K562 (cell line): ENCODE measurements around the gene FSHR. TPM values are rescaled to one million over a fixed set of nuclear protein-coding genes. Genes with fewer than 3 reads are reported as not detected.

Experiments
- ATAC-seq: fragments of 200-7000 bp; cut with Tn5 transposase; 3 replicates; pipeline ENCODE4 v1.9.1; 2020; ENCODE audit warnings: moderate library complexity
- BruUV-seq: library from RNA; stranded (reverse); fragments of 400-500 nt; replicated peaks from 2 replicates; lab custom pipeline; 2021; lab: Mats Ljungman, UMichigan
- CTCF ChIA-PET: fragments of 300-600 bp; formaldehyde crosslinking; extraction: SDS; loops from one replicate; lab custom pipeline; 2021; ENCODE audit warnings: low intra/inter-chr PET ratio; lab: Yijun Ruan, JAX
- POLR2A ChIA-PET: fragments of 300-600, 350-650 bp; sonication (Branson Sonifier 250); formaldehyde crosslinking; extraction: SDS; loops from one replicate; lab custom pipeline; 2021; ENCODE audit warnings: antibody characterized with exemption, inconsistent platforms; lab: Yijun Ruan, JAX
- DNase-seq, 4 experiments: peaks; one replicate each; pipeline versions ENCODE4 v3.0.0 to v3.0.0-alpha.2; 2011 to 2018; ENCODE audit warnings: low spot score in 3 of 4, mixed read lengths in 3 of 4; ENCODE audit errors: extremely low read depth in 1 of 4
- FAIRE-seq: peaks from 2 replicates; lab custom pipeline; 2011; peaks lifted over from hg19 to GRCh38; lab: Jason Lieb, UNC
- H2AFZ ChIP-seq: 2 replicates; pipeline ENCODE4 v1.6.0; 2011; ENCODE audit warnings: low read depth, low read length, control low read depth, inconsistent platforms
- H3K27ac ChIP-seq: fragments of 200-600 bp; 3 replicates; pipeline ENCODE4 v1.8.0; 2011; ENCODE audit warnings: low read depth, mild to moderate bottlenecking, control low read depth, inconsistent platforms, low read length, moderate library complexity, mixed read lengths; ENCODE audit errors: extremely low read depth
- H3K27me3 ChIP-seq, 2 experiments: fragments of 300-600 bp in 1 of 2; 2 replicates in 1 of 2; 3 replicates in 1 of 2; pipeline versions ENCODE4 v1.6.0 to v1.8.0; 2011; ENCODE audit warnings: inconsistent platforms in 2 of 2, low read length in 2 of 2, mild to moderate bottlenecking in 1 of 2, mixed read lengths in 1 of 2, moderate library complexity in 1 of 2; ENCODE audit not compliant: control insufficient read depth in 2 of 2, insufficient read depth in 2 of 2
- H3K36me3 ChIP-seq: fragments of 300-600 bp; 3 replicates; pipeline ENCODE4 v1.8.0; 2011; ENCODE audit warnings: mild to moderate bottlenecking, low read length, inconsistent platforms; ENCODE audit not compliant: control insufficient read depth, insufficient read depth
- H3K4me1 ChIP-seq, 2 experiments: fragments of 200-600 bp in 1 of 2; replicated peaks in 1 of 2; 2 replicates in 1 of 2; 3 replicates in 1 of 2; pipeline versions ENCODE4 v1.5.1 to v1.8.0; 2011; ENCODE audit warnings: inconsistent platforms in 2 of 2, low read length in 2 of 2, mild to moderate bottlenecking in 1 of 2, mixed read lengths in 1 of 2, moderate library complexity in 1 of 2; ENCODE audit not compliant: control insufficient read depth in 2 of 2, insufficient read depth in 2 of 2
- H3K4me2 ChIP-seq: 2 replicates; pipeline ENCODE4 v1.6.1; 2011; ENCODE audit warnings: low read length, control low read depth, inconsistent platforms, mixed read lengths; ENCODE audit not compliant: insufficient read depth
- H3K4me3 ChIP-seq: fragments of 200-600 bp; sonication (generic), shearing (Covaris generic); 2 replicates; pipeline ENCODE4 v1.5.1; 2016; ENCODE audit warnings: control low read depth, inconsistent platforms
- H3K79me2 ChIP-seq: fragments of 200-600 bp; 3 replicates; pipeline ENCODE4 v1.8.0; 2011; ENCODE audit warnings: low read length, inconsistent platforms; ENCODE audit not compliant: control insufficient read depth, insufficient read depth
- H3K9ac ChIP-seq, 2 experiments: 2 replicates each; pipeline versions ENCODE4 v1.6.0 to v1.6.1; 2011; ENCODE audit warnings: low read depth in 2 of 2, low read length in 2 of 2, control low read depth in 1 of 2, inconsistent platforms in 1 of 2, mild to moderate bottlenecking in 1 of 2, mixed read lengths in 1 of 2; ENCODE audit not compliant: insufficient read depth in 1 of 2
- H3K9me1 ChIP-seq: one replicate; pipeline ENCODE4 v1.6.0; 2011; ENCODE audit warnings: inconsistent platforms, mild to moderate bottlenecking, low read length, moderate library complexity; ENCODE audit not compliant: control insufficient read depth, insufficient read depth
- H3K9me3 ChIP-seq: replicated peaks from 2 replicates; pipeline ENCODE4 v1.5.1; 2011; ENCODE audit warnings: low read depth, low read length, inconsistent platforms; ENCODE audit not compliant: control insufficient read depth, insufficient read depth
- H4K20me1 ChIP-seq: replicated peaks from 2 replicates; pipeline ENCODE4 v1.6.1; 2011; ENCODE audit warnings: low read length, inconsistent platforms, mixed read lengths; ENCODE audit not compliant: control insufficient read depth, insufficient read depth
- GTF2E2 ChIP-seq: fragments of 200-800 bp; sonication (Bioruptor generic); IDR thresholded peaks from 2 replicates; pipeline ENCODE4 v1.6.1; 2016; ENCODE audit warnings: missing genetic modification characterization, missing compliant biosample characterization
- KDM1A ChIP-seq, 2 experiments: fragments of 450-650 bp; IDR thresholded peaks; 2 replicates each; pipeline ENCODE4 v1.6.1; 2016; ENCODE audit warnings: mild to moderate bottlenecking in 2 of 2
- MIER1 ChIP-seq: fragments of 450-650 bp; IDR thresholded peaks from 2 replicates; pipeline ENCODE4 v1.6.1; 2016; ENCODE audit warnings: antibody characterized with exemption, mild to moderate bottlenecking, low read depth
- MTF1 ChIP-seq: fragments of 250-450 bp; sonication (Bioruptor Pico); IDR thresholded peaks from 2 replicates; pipeline ENCODE4 v1.9.0; 2021; ENCODE audit warnings: moderate library complexity, mild to moderate bottlenecking, inconsistent platforms, borderline replicate concordance
- REST ChIP-seq, 2 experiments: fragments of 450-650 bp; formaldehyde crosslinking in 1 of 2; IDR thresholded peaks; 2 replicates each; pipeline versions ENCODE4 v1.4.0 to v1.6.1; 2014 to 2020; ENCODE audit warnings: mild to moderate bottlenecking in 2 of 2, borderline replicate concordance in 1 of 2, low read depth in 1 of 2
- TGIF2 ChIP-seq: sonication (generic); formaldehyde crosslinking; IDR thresholded peaks from 2 replicates; pipeline ENCODE4 v1.8.1; 2022; ENCODE audit warnings: mild to moderate bottlenecking, missing genetic modification reagents, moderate library complexity
- ZC3H8 ChIP-seq: fragments of 450-650 bp; IDR thresholded peaks from 2 replicates; pipeline ENCODE4 v1.6.1; 2017
- ZNF766 ChIP-seq: fragments of 200-800 bp; sonication (Bioruptor generic); conservative IDR thresholded peaks from 2 replicates; pipeline ENCODE4 v1.6.1; 2016; ENCODE audit warnings: missing genetic modification characterization, missing compliant biosample characterization
- WGBS: fragments of 100-300 bp; shearing (Covaris generic); methylation state at CpG from one replicate; pipeline ENCODE4 v1.1.6; 2016; ENCODE audit warnings: low coverage, mixed read lengths; ENCODE audit not compliant: insufficient coverage; ENCODE audit errors: missing lambda C conversion rate; 5-methylcytosine and 5-hydroxymethylcytosine counted together
- in situ Hi-C: fragments of 300-500 bp; cut with MboI; formaldehyde crosslinking; loops from 4 replicates; pipeline ENCODE4 v1.15.0; 2018; ENCODE audit warnings: inconsistent platforms, mixed read lengths
- intact Hi-C: fragments of 100-400 bp; cut with micrococcal nuclease; formaldehyde crosslinking; loops from 2 replicates; pipeline ENCODE4 v1.14.2; 2022
- polyA plus RNA-seq, 8 experiments: library from polyadenylated mRNA; depleted of rRNA in 4 of 8; stranded (reverse) in 5 of 8; unstranded in 3 of 8; fragments of >200 nt; fragmentation: Nextera tagmentation in 2 of 8; fragmentation: Illumina TruSeq in 1 of 8; extraction: Ambion mirVana in 2 of 8; extraction: Trizol in 1 of 8; gene quantifications; 2 replicates each; pipeline versions ENCODE4 v1.2.1 to v1.2.3, GENCODE V29; 2011 to 2014; ENCODE audit warnings: inconsistent platforms in 1 of 8, missing spikeins in 1 of 8
- total RNA-seq, 7 experiments: library from RNA; depleted of rRNA in 6 of 7; stranded (reverse); fragments of >200 nt in 6 of 7; fragmentation: Illumina TruSeq in 2 of 7; extraction: Trizol in 2 of 7; gene quantifications; 2 replicates each; pipeline versions ENCODE4 v1.2.1 to v1.2.3, GENCODE V29; 2011 to 2021; ENCODE audit warnings: low replicate concordance in 1 of 7
- TF ChIP-seq, protein P1 (sequence below): fragments of 250-450 bp; sonication (Bioruptor Pico); IDR thresholded peaks from 2 replicates; pipeline ENCODE4 v1.5.0; 2020; ENCODE audit warnings: mild to moderate bottlenecking, borderline replicate concordance
- TF ChIP-seq, protein P2 (sequence below): fragments of 250-450 bp; sonication (Bioruptor Pico); IDR thresholded peaks from 2 replicates; pipeline ENCODE4 v1.5.0; 2021

Gene FSHR
- total and polyA plus RNA-seq, 9 of the 15 experiments (the other 6 are each of a cell fraction or from before 2014, with no cell fraction given), result not detected

- no peak for TF ChIP-seq GTF2E2 (tag)
- TF ChIP-seq TGIF2, result no peak
- TF ChIP-seq ZC3H8, result no peak
- TF ChIP-seq, protein P1, sequence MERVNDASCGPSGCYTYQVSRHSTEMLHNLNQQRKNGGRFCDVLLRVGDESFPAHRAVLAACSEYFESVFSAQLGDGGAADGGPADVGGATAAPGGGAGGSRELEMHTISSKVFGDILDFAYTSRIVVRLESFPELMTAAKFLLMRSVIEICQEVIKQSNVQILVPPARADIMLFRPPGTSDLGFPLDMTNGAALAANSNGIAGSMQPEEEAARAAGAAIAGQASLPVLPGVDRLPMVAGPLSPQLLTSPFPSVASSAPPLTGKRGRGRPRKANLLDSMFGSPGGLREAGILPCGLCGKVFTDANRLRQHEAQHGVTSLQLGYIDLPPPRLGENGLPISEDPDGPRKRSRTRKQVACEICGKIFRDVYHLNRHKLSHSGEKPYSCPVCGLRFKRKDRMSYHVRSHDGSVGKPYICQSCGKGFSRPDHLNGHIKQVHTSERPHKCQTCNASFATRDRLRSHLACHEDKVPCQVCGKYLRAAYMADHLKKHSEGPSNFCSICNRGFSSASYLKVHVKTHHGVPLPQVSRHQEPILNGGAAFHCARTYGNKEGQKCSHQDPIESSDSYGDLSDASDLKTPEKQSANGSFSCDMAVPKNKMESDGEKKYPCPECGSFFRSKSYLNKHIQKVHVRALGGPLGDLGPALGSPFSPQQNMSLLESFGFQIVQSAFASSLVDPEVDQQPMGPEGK (CRISPR knock-in tag), result no peak
- TF ChIP-seq, all 486 proteins: peak for 0
Measured at GRCh38 chr2:48927355-48927754, 227.0 kb downstream of the FSHR start (continued).

- under 1% methylated on average over 19 of the region's 19 CpGs for WGBS
- intact Hi-C loops, result no loop called here
- TF ChIP-seq KDM1A (IDR thresholded peaks at IDR 0.05), result no peak
- TF ChIP-seq REST (IDR thresholded peaks at IDR 0.05; ENCODE audit: borderline replicate concordance), result no peak
- no peak for TF ChIP-seq REST (CRISPR knock-in tag; IDR thresholded peaks at IDR 0.05; ENCODE audit: low read depth)
- TF ChIP-seq, protein P2, sequence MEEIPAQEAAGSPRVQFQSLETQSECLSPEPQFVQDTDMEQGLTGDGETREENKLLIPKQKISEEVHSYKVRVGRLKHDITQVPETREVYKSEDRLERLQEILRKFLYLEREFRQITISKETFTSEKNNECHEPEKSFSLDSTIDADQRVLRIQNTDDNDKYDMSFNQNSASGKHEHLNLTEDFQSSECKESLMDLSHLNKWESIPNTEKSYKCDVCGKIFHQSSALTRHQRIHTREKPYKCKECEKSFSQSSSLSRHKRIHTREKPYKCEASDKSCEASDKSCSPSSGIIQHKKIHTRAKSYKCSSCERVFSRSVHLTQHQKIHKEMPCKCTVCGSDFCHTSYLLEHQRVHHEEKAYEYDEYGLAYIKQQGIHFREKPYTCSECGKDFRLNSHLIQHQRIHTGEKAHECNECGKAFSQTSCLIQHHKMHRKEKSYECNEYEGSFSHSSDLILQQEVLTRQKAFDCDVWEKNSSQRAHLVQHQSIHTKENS (CRISPR knock-in tag), result no peak
- no peak for TF ChIP-seq ZNF766 (CRISPR knock-in tag)
- no peak for TF ChIP-seq MTF1 (CRISPR knock-in tag)
- no peak for TF ChIP-seq MIER1
Measured at GRCh38 chr2:48915884-48916283, 238.4 kb downstream of the FSHR start.

More at GRCh38 chr2:48915884-48916283, 238.4 kb downstream of the FSHR start:
- no peak overlapping the region for H3K4me2 ChIP-seq
- H3K79me2 ChIP-seq, result no peaks in the 10 kb centered on the region
- in situ Hi-C loops, result no loop called here
- H3K9ac ChIP-seq, result no peak overlapping the region
- no peaks in the 10 kb centered on the region for H3K9me3 ChIP-seq
- BruUV-seq, result no TSS peak
- no peaks in the 10 kb centered on the region for H3K27me3 ChIP-seq
- H3K27ac ChIP-seq, result no peak overlapping the region
- no peaks in the 10 kb centered on the region for H3K9me1 ChIP-seq
- no peak for FAIRE-seq
- POLR2A ChIA-PET, result no interaction called here
- ATAC-seq, result no peak
- CTCF ChIA-PET, result no interaction called here
- H2AFZ ChIP-seq, result no peak overlapping the region
- no peak overlapping the region for H3K4me3 ChIP-seq
- H3K4me1 ChIP-seq, result no peaks in the 10 kb centered on the region
- H4K20me1 ChIP-seq, result no peaks in the 10 kb centered on the region
- H3K36me3 ChIP-seq, result no peaks in the 10 kb centered on the region
- DNase-seq, result no peak
